HepG2 (cell line): ENCODE results near the gene LAMA5. TPM values are rescaled to one million over a fixed set of nuclear protein-coding genes. Genes with fewer than 3 reads are reported as not detected.

Experiments
- ARHGAP35 ChIP-seq: sonication (generic); formaldehyde crosslinking; IDR thresholded peaks from 2 replicates; pipeline ENCODE4 v1.9.0; 2022; ENCODE audit warnings: mild to moderate bottlenecking, inconsistent platforms, moderate library complexity, missing genetic modification reagents, borderline replicate concordance
- BRCA1 ChIP-seq: sonication (generic); formaldehyde crosslinking; IDR thresholded peaks from 2 replicates; pipeline ENCODE4 v1.4.0; 2020; ENCODE audit warnings: missing genetic modification reagents
- CENPBD1 ChIP-seq: sonication (generic); formaldehyde crosslinking; IDR thresholded peaks from 2 replicates; pipeline ENCODE4 v1.8.0; 2022; ENCODE audit warnings: missing genetic modification reagents, low read depth, mild to moderate bottlenecking, borderline replicate concordance
- E2F2 ChIP-seq: sonication (generic); formaldehyde crosslinking; IDR thresholded peaks from 2 replicates; pipeline ENCODE4 v1.4.0; 2020; ENCODE audit warnings: missing genetic modification reagents, borderline replicate concordance
- HNF4A ChIP-seq: sonication (generic); formaldehyde crosslinking; IDR thresholded peaks from 2 replicates; pipeline ENCODE4 v1.4.0; 2020; ENCODE audit warnings: missing genetic modification reagents
- IRX3 ChIP-seq: sonication (generic); formaldehyde crosslinking; IDR thresholded peaks from 2 replicates; pipeline ENCODE4 v1.8.1; 2023; ENCODE audit warnings: mild to moderate bottlenecking, low read depth, missing genetic modification reagents, borderline replicate concordance
- KDM2A ChIP-seq: sonication (generic); formaldehyde crosslinking; IDR thresholded peaks from 2 replicates; pipeline ENCODE4 v1.4.0; 2020; ENCODE audit warnings: low read depth, missing genetic modification reagents, borderline replicate concordance
- NCOA2 ChIP-seq: sonication (generic); formaldehyde crosslinking; IDR thresholded peaks from 2 replicates; pipeline ENCODE4 v1.8.0; 2022; ENCODE audit warnings: inconsistent platforms
- PCBP2 ChIP-seq: fragments of 200-400 bp; formaldehyde crosslinking; optimal IDR thresholded peaks from 2 replicates; pipeline ENCODE3; 2018; ENCODE audit warnings: low read length, low read depth; ENCODE audit not compliant: poor library complexity, severe bottlenecking
- SMC3 ChIP-seq: IDR thresholded peaks from 2 replicates; pipeline ENCODE4 v1.6.1; 2011; ENCODE audit warnings: low read length, improper control_type of control experiment
- STAT5B ChIP-seq: sonication (generic); formaldehyde crosslinking; IDR thresholded peaks from 2 replicates; pipeline ENCODE4 v1.4.0; 2020; ENCODE audit warnings: missing genetic modification reagents
- ZFP36L2 ChIP-seq: sonication (generic); formaldehyde crosslinking; IDR thresholded peaks from 2 replicates; pipeline ENCODE4 v1.4.0; 2020; ENCODE audit warnings: missing genetic modification reagents
- ZFP82 ChIP-seq: sonication (generic); formaldehyde crosslinking; IDR thresholded peaks from 2 replicates; pipeline ENCODE4 v1.5.1; 2020; ENCODE audit warnings: mild to moderate bottlenecking, missing genetic modification reagents, borderline replicate concordance
- ZGPAT ChIP-seq: IDR thresholded peaks from 2 replicates; pipeline ENCODE4 v1.6.1; 2016; ENCODE audit warnings: mild to moderate bottlenecking
- ZNF12 ChIP-seq: sonication (generic); formaldehyde crosslinking; IDR thresholded peaks from 2 replicates; pipeline ENCODE4 v1.5.0; 2020; ENCODE audit warnings: missing genetic modification reagents
- ZNF138 ChIP-seq: sonication (generic); formaldehyde crosslinking; IDR thresholded peaks from 2 replicates; pipeline ENCODE4 v1.5.0; 2020; ENCODE audit warnings: mild to moderate bottlenecking, low read depth, missing genetic modification reagents
- ZNF281 ChIP-seq: sonication (generic); formaldehyde crosslinking; IDR thresholded peaks from 2 replicates; pipeline ENCODE4 v1.4.0; 2020; ENCODE audit warnings: missing genetic modification reagents, borderline replicate concordance
- ZNF34 ChIP-seq: sonication (generic); formaldehyde crosslinking; IDR thresholded peaks from 2 replicates; pipeline ENCODE4 v1.4.0; 2020; ENCODE audit warnings: mild to moderate bottlenecking, missing genetic modification reagents, borderline replicate concordance
- ZNF549 ChIP-seq: sonication (generic); formaldehyde crosslinking; IDR thresholded peaks from 2 replicates; pipeline ENCODE4 v1.5.0; 2020; ENCODE audit warnings: missing genetic modification reagents
- ZNF749 ChIP-seq: sonication (generic); formaldehyde crosslinking; IDR thresholded peaks from 2 replicates; pipeline ENCODE4 v1.8.0; 2022; ENCODE audit warnings: mild to moderate bottlenecking, missing genetic modification reagents, moderate library complexity, borderline replicate concordance
- ZNF75D ChIP-seq: sonication (generic); formaldehyde crosslinking; IDR thresholded peaks from 2 replicates; pipeline ENCODE4 v1.8.1; 2023; ENCODE audit warnings: missing genetic modification reagents, mild to moderate bottlenecking, borderline replicate concordance
- ZNF768 ChIP-seq: sonication (generic); formaldehyde crosslinking; IDR thresholded peaks from 2 replicates; pipeline ENCODE4 v1.4.0; 2020; ENCODE audit warnings: missing genetic modification reagents
- ZNF780A ChIP-seq: sonication (generic); formaldehyde crosslinking; IDR thresholded peaks from 2 replicates; pipeline ENCODE4 v1.8.0; 2022; ENCODE audit warnings: mild to moderate bottlenecking, missing genetic modification reagents, moderate library complexity
- ZNF879 ChIP-seq: sonication (generic); formaldehyde crosslinking; IDR thresholded peaks from 2 replicates; pipeline ENCODE4 v1.8.1; 2023; ENCODE audit warnings: missing genetic modification reagents
- polyA plus RNA-seq, 8 experiments: library from polyadenylated mRNA; depleted of rRNA in 3 of 8; stranded (reverse) in 7 of 8; unstranded in 1 of 8; fragments of >200 nt; fragmentation: Illumina TruSeq in 4 of 8; extraction: Trizol in 4 of 8; gene quantifications; 2 replicates each; pipeline versions ENCODE4 v1.2.1 to v1.2.3, GENCODE V29; 2011 to 2016; ENCODE audit warnings: low read depth in 4 of 8, missing spikeins in 1 of 8, mixed read lengths in 1 of 8; ENCODE audit not compliant: insufficient read depth in 1 of 8
- total RNA-seq, 5 experiments: library from RNA; depleted of rRNA; stranded (reverse); fragments of >200 nt; fragmentation: Illumina TruSeq; extraction: Trizol; gene quantifications; 2 replicates each; pipeline ENCODE4 v1.2.3, GENCODE V29; 2016; ENCODE audit warnings: low read depth in 1 of 5

LAMA5 gene
- total and polyA plus RNA-seq, 2 of the 13 experiments (the other 11 are each of a cell fraction or from before 2014, with no cell fraction given) = 21.0 to 44.7 TPM

GRCh38 chr20:62386383-62387218 lies 19.5 kb upstream of the LAMA5 start, which contains the start of gene RPS21 (continued):
- TF ChIP-seq CENPBD1 (CRISPR knock-in tag) (0 out of 2 replicates have a peak, but pooled peaks have one; percentile 86), NCOA2 (CRISPR knock-in tag) (no peak; the same call in 1 of the 2 replicates), PCBP2 (no peak), IRX3 (peak; percentile 61; the same call in 1 of the 2 replicates), BRCA1 (CRISPR knock-in tag) (no peak; the same call in 1 of the 2 replicates), E2F2 (CRISPR knock-in tag) (peak; percentile 54; the same call in 1 of the 2 replicates), ZGPAT (CRISPR knock-in tag) (peak; percentile 96), KDM2A (CRISPR knock-in tag) (peak; percentile 97), ZFP82 (CRISPR knock-in tag) (peak; percentile 4; the same call in 1 of the 2 replicates), ZNF749 (CRISPR knock-in tag) (peak; percentile 88), ZNF138 (CRISPR knock-in tag) (no peak; the same call in 1 of the 2 replicates), ZNF12 (CRISPR knock-in tag) (peak; percentile 24; the same call in 1 of the 2 replicates), ZNF549 (CRISPR knock-in tag) (no peak), ZNF75D (no peak), ZNF34 (CRISPR knock-in tag) (peak; percentile 97), ARHGAP35 (CRISPR knock-in tag) (peak; percentile 97), ZNF780A (peak; percentile 85; the same call in 1 of the 2 replicates), SMC3 (no peak), HNF4A (CRISPR knock-in tag) (peak; percentile 22; the same call in 1 of the 2 replicates), ZNF879 (CRISPR knock-in tag) (no peak; the same call in none of the 2 replicates), ZNF768 (CRISPR knock-in tag) (no peak), ZFP36L2 (CRISPR knock-in tag) (no peak), ZNF281 (peak; percentile 50), STAT5B (CRISPR knock-in tag) (no peak; the same call in 1 of the 2 replicates)
